Osteoblast (primary cell): ENCODE measurements around the gene CYRIA. TPM values are rescaled to one million over a fixed set of nuclear protein-coding genes. Genes with fewer than 3 reads are reported as not detected.

Source experiments
- DNase-seq: peaks from one replicate; pipeline ENCODE4 v3.0.0; 2011; ENCODE audit warnings: low spot score, mixed read lengths; ENCODE audit not compliant: insufficient read length; ENCODE audit errors: missing footprints
- H2AFZ ChIP-seq: 2 replicates; pipeline ENCODE4 v1.6.0; 2011; ENCODE audit warnings: mild to moderate bottlenecking, low read length
- H3K27ac ChIP-seq: 2 replicates; pipeline ENCODE4 v1.5.1; 2011; ENCODE audit warnings: mild to moderate bottlenecking, low read depth, low read length, moderate library complexity
- H3K27me3 ChIP-seq: 2 replicates; pipeline ENCODE4 v1.6.0; 2012; ENCODE audit warnings: mild to moderate bottlenecking, control low read depth, inconsistent platforms, low read length, moderate library complexity; ENCODE audit not compliant: insufficient read depth
- H3K36me3 ChIP-seq: 2 replicates; pipeline ENCODE4 v1.5.1; 2011; ENCODE audit warnings: mild to moderate bottlenecking, low read length, control low read depth, moderate library complexity; ENCODE audit not compliant: insufficient read depth
- H3K4me1 ChIP-seq: 2 replicates; pipeline ENCODE4 v1.5.1; 2011; ENCODE audit warnings: mild to moderate bottlenecking, low read length, control low read depth, moderate library complexity; ENCODE audit not compliant: insufficient read depth
- H3K4me2 ChIP-seq: 2 replicates; pipeline ENCODE4 v1.6.0; 2011; ENCODE audit warnings: mild to moderate bottlenecking, low read length; ENCODE audit not compliant: insufficient read depth
- H3K4me3 ChIP-seq: fragments of 200-600 bp; sonication (generic); 3 replicates; pipeline ENCODE4 v1.5.1; 2012; ENCODE audit warnings: mild to moderate bottlenecking, low read length, inconsistent platforms; ENCODE audit not compliant: insufficient read depth
- H3K79me2 ChIP-seq: 2 replicates; pipeline ENCODE4 v1.6.0; 2012; ENCODE audit warnings: mild to moderate bottlenecking, low read length, control low read depth, inconsistent platforms; ENCODE audit not compliant: insufficient read depth
- H3K9me3 ChIP-seq: 2 replicates; pipeline ENCODE4 v1.5.1; 2011; ENCODE audit warnings: low read depth, low read length, control low read depth
- H4K20me1 ChIP-seq: 2 replicates; pipeline ENCODE4 v1.6.0; 2012; ENCODE audit warnings: mild to moderate bottlenecking, low read length, control low read depth; ENCODE audit not compliant: insufficient read depth
- total RNA-seq: library from RNA; depleted of rRNA; stranded (reverse); fragments of >200 nt; gene quantifications from 2 replicates; pipeline ENCODE4 v1.2.3, GENCODE V29; 2012
- TF ChIP-seq, protein P1 (sequence below): IDR thresholded peaks from 2 replicates; pipeline ENCODE4 v1.5.1; 2011; ENCODE audit warnings: mild to moderate bottlenecking, low read depth, low read length, moderate library complexity; ENCODE audit errors: extremely low read depth

CYRIA gene
- total RNA-seq, 1 donor = 2.2 TPM

DNA sequence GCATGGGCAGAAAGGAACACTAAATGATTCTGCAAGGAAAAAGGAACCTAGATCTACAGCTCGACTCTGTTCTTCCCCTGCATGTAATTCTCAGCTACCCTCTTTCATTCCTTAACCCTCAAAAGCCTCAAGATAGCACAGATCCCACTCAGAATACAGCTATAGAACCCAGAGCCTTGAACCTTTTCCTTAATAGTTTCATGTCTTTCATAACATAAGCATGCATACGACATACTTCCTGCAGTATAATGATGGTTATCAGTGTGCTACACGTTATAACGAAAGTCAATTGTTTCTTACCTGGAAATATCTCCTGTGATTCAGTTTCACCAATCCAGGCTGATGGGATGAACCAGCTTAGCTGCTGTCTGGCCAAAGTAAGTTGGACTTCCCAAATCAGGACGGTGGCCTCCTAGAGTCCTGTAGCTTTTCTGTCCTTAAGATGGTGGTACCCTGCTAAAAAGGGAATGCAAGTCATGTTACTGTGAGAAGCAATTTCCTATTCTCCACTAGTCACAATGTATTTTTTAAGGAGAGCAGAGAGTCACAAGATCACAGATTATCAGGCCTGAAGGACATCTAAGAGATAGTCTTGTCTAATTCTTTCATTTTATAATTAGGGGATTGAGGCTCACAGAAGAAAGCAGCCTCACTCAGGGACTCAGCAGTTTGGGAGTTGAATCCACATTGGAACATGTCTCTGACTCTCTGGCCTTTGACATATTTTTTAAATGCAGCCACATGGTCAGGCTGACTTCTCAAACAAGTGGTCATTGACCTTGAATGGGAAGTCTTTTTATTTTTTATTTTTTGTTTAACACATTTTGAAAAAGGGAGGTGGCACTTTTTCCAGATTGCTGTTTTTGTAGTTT lies 41.8 kb downstream of the CYRIA start:
- H4K20me1 ChIP-seq = no peaks in the 10 kb centered on the region
- no peak overlapping the region for H3K4me3 ChIP-seq
- no peaks in the 10 kb centered on the region for H3K79me2 ChIP-seq
- no peak overlapping the region for H2AFZ ChIP-seq
- no peak overlapping the region for H3K27ac ChIP-seq
- H3K4me1 ChIP-seq = peaks cover 16% of the 10 kb centered on the region
- no peaks in the 10 kb centered on the region for H3K36me3 ChIP-seq
- no peaks in the 10 kb centered on the region for H3K27me3 ChIP-seq
- DNase-seq = no peak
- no peak overlapping the region for H3K4me2 ChIP-seq
- no peaks in the 10 kb centered on the region for H3K9me3 ChIP-seq
- TF ChIP-seq, protein P1, sequence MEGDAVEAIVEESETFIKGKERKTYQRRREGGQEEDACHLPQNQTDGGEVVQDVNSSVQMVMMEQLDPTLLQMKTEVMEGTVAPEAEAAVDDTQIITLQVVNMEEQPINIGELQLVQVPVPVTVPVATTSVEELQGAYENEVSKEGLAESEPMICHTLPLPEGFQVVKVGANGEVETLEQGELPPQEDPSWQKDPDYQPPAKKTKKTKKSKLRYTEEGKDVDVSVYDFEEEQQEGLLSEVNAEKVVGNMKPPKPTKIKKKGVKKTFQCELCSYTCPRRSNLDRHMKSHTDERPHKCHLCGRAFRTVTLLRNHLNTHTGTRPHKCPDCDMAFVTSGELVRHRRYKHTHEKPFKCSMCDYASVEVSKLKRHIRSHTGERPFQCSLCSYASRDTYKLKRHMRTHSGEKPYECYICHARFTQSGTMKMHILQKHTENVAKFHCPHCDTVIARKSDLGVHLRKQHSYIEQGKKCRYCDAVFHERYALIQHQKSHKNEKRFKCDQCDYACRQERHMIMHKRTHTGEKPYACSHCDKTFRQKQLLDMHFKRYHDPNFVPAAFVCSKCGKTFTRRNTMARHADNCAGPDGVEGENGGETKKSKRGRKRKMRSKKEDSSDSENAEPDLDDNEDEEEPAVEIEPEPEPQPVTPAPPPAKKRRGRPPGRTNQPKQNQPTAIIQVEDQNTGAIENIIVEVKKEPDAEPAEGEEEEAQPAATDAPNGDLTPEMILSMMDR = no peak

DNA sequence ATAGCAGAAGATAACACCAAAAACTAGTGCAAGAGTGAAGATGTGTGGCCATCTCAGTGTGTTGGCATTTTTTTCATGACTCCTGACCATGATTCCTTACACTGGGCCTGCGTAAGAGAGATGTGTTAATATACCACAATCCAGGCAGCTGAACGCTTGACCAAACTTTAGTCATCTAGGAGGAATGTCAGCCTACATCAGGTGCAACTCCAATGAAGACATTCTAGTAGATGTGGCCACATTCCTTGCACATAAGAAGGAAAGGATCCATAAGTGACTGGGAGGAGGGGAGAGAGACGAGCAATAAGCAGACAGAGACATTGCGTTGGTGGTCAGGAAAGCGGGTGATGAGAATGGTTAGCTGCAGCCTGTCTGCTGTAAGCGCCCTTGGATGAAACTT lies 42.6 kb downstream of the CYRIA start:
- Histone ChIP-seq H3K4me1 (peaks cover 16% of the 10 kb centered on the region), H3K4me3 (no peak overlapping the region), H4K20me1 (no peaks in the 10 kb centered on the region), H3K27me3 (no peaks in the 10 kb centered on the region), H3K36me3 (no peaks in the 10 kb centered on the region), H3K79me2 (no peaks in the 10 kb centered on the region), H3K27ac (peak overlapping the region; percentile 49), H2AFZ (no peak overlapping the region), H3K9me3 (no peaks in the 10 kb centered on the region), H3K4me2 (no peak overlapping the region)
- peak; percentile 66 for DNase-seq
- TF ChIP-seq, protein P1 = no peak

DNA sequence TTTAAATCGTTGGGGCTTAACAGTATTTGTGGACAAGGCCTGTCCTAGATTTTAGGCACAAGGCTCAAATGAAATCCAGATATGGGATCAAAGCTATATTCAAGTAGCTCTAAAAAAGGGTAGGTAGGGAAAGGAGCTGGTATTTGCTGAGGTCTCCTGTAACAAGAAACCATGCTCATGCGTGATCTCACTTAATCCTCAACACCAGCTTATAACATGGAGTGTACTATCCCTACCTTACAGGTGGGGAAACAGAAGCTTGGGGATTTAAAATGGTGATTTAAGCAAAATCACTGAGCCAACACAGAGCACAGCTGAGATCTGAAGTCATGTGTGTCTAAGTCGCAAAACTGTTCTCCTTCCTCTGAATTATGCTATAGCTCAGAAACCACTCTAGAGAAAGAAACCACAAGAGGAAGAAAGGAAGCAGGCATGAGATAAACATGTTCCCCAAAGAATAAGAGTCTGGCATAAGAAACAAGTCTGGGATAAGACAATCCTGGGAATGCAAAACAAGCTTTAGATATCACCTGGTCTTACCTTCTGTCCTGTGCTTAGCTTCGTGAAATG lies 43.1 kb downstream of the CYRIA start:
- TF ChIP-seq, protein P1 = no peak
- Histone ChIP-seq H3K27me3 (no peaks in the 10 kb centered on the region), H3K27ac (peak overlapping the region; percentile 49), H3K4me1 (peaks cover 16% of the 10 kb centered on the region), H3K4me3 (no peak overlapping the region), H3K9me3 (no peaks in the 10 kb centered on the region), H2AFZ (no peak overlapping the region), H3K79me2 (no peaks in the 10 kb centered on the region), H4K20me1 (no peaks in the 10 kb centered on the region), H3K36me3 (no peaks in the 10 kb centered on the region), H3K4me2 (no peak overlapping the region)
- DNase-seq = peak; percentile 76

DNA sequence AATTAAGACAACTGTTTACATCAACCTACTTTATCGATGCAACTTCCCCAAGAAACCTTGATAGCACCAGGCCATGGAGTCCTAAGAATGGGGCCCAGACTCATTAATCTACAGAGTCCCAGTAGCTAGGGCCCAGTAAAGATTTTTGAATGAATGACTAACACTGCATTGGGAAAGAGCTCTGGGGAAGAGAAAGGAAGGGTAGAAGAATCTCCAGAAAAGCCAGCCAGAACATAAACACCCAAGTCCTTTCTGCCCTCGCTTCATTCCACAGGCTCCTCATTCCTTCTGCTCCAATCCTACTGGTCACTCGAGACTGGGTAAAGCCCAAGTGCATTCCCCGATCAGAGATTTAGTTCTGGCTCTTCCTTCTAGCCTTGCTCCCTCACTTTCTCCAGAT lies 44.3 kb downstream of the CYRIA start:
- no peaks in the 10 kb centered on the region for H3K36me3 ChIP-seq
- H3K4me3 ChIP-seq = no peak overlapping the region
- DNase-seq = no peak
- peak overlapping the region; percentile 24 for H3K27ac ChIP-seq
- H3K79me2 ChIP-seq = no peaks in the 10 kb centered on the region
- no peaks in the 10 kb centered on the region for H3K27me3 ChIP-seq
- no peak overlapping the region for H2AFZ ChIP-seq
- H3K9me3 ChIP-seq = no peaks in the 10 kb centered on the region
- no peaks in the 10 kb centered on the region for H4K20me1 ChIP-seq
- H3K4me1 ChIP-seq = peaks cover 15% of the 10 kb centered on the region
- no peak overlapping the region for H3K4me2 ChIP-seq
- TF ChIP-seq, protein P1 = no peak
